Hematopoietic multipotent progenitor cell treated with erythropoietin and hydrocortisone succinate and interleukin-3 and kit ligand, for 15 days (in vitro differentiated cells): ENCODE measurements around the gene FAM117A.
A peak's percentile ranks its signal among the peaks of the same experiment; 100 is the strongest.

Experiments
- DNase-seq: peaks from one replicate; pipeline ENCODE4 v3.0.0-alpha.2; 2015; ENCODE audit warnings: low spot score

The FAM117A gene

DNA sequence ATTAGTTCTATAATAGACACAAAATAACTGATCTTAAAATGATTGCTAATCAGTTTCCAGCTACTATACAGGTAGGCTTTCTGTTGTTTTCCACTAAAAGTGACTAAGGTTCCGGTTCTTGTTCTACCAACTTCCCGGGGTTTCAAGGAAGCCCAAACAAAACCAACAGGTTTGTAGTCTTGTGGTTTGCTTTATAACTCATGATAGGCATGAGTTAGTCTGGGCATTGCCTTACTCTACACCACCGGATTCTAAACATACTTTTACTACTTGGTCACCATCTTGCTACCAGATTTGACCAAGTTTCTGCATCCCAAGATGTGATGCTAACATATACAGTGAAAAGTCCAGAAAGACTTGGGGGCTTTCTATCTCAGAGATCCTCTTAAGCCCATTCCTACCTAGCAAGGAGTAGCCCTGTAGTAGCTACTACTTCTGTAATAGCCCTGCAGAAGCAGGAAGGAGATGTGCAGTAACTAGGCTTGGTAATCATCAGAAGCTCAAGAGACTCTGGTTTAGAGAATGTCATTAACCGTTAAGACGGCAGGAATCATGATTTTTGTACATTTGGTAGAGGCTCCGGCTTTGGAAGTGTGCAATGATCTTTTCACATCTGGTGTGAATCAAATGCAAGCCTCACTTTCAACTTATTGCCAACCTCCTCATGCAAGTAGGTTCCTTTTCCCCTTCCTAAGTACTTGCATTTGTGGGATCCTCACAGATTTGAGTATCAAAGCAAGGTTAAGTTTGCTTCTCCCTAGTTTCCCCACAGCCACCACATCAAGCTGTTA is 1.6 kb downstream of the FAM117A start:
- no peak for DNase-seq

DNA sequence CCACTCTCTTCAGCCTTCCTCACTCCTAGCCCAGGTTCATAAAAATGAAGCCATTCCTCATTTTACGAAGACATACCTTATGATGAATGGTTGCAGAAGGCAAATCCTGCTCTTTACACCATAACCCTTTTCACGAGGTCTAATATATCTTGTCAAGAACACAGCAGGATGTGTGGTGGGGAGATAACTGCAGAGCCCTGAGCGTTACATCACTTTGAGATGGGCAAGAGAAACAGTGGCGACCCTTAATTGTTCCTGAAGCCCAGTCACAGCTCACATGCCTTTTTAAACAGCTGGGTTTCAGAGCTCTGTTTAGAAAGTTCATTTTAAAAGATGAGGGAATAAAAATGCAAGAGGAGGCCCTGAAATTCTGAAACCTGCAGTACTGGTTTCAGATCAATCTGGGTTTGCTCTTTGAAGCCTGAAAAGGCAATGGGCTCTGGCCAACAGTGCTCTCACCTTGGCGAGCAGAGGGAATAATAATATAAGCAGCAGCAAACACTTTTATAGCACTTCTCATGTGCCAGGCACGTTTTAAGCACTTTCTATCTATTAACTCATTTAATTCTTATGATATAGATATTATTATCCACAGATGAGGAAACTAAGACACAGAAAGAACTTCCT is 2.9 kb downstream of the FAM117A start:
- peak; percentile 62 for DNase-seq

DNA sequence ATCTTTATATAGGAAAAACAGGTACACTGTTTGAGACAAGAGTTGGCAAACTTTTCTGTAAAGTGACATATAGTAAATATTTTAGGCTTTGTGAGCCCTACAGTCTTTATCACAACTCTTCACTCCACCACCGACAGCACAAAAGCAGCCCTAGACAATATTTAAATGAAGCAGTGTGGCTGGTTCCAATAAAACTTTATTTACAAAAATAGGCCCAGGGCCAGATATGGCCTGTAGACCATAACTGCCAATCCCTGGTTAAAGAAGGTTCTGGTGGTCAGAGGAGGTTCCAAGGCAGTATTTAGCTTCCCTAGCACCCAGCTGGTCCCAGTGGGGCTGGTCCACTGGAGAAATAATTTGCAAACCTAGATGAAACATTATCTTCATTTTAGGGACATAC is 3.6 kb downstream of the FAM117A start:
- DNase-seq: no peak

DNA sequence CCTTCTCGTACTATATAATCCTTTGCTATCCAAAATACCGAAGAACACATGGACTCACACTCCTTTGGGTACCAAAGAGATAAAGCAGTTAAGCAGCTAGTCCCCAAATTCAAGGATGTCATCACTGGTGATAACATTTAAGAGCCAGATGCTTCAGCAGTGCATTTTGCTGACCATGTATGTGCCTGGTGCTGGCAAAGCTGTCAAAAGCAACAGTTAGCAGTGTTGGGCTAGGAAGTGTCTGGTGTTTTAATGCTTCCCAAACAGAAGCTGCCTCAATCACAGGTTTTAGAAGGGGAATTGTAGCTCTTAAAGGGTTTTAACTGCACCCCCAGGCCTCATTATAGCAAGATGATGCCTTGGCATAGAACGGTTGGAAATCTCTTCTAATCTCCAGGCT is 4.7 kb downstream of the FAM117A start:
- DNase-seq: no peak

DNA sequence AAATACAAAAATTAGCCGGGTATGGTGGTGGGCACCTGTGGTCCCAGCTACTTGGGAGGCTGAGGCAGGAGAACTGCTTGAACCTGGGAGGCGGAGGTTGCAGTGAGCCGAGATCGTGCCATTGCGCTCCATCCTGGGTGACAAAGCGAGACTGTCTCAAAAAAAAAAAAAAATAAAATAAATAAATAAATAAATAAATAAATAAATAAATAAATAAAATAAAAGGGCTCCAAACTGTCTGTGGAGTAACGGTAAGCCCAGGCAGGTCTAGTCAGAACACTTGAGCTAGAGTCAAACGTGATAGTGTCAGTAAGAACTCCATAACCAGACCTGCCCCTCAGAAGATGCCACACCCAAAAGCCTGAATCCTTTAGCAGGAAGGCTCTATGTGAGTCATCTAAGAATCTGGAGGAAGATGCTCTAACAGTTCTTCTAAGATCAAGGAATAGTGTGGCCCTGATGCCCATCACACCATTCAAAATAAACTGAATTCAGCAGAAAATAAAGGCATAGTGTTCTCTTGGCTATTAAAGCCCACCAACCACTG is 5.4 kb downstream of the FAM117A start:
- DNase-seq: peak; percentile 70

DNA sequence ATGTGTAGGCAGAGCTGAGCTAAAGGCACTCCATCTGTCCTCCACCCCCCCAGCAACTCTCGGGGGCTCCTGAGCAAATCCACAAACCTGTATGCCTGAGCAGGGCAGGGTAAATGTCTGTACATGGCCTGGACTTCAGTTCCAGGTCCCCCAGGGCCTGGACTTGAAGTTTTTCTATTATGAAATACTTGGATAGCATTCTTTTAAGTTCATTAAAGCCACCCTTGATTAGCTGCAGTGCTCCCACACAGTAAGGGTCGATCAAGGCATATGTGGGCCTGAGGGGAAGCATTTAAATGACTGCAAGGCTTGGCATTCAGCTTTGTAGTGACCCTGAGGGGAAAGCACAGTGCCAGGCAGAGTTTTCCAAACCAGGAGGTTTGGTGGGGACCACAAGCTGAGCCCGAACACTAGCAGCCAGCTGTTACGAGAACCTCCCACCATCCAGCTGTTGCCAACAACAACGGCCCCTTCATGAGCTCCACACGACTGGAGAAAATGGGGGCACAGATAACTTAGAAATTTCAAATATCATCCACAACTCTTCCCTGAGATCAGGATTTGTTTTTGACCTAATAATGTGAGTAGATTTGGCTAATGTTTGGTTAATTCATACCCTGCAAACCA is 6.7 kb downstream of the FAM117A start:
- no peak for DNase-seq

DNA sequence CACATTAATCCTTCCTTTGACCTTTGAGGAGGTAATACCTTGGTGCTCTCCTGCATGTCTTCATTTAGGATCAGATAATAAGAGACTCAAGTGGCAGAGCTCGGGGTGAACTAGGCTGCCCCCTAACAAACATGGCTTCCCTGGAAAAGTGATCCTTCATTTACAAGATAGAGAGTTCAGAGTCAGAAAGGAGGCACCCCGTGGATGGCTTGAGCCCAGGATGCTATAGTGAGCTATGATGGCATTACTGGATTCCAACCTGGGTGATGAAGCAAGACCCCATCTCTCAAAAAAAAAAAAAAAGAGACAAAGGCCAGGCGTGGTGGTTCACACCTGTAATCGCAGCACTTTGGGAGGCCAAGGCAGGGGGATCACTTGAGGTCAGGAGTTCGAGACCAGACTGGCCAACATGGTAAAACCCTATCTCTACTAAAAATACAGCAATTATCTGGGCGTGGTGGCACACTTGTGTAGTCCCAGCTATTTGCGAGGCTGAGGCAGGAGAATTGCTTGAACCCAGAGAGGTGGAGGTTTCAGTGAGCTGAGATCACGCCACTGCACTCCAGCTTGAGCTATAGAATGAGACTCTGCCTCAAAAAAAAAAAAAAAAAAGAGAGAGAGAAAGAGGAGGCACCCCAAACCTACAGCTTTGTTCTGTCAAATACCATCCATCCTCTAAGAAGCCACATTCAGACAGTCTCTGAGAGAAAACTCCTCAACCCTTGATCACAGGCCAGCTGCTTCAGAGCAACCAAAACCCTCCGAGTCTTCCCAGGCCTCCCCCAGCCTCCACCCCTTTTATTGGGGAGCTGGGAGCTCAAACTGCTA is 7.4 kb downstream of the FAM117A start:
- DNase-seq: no peak

DNA sequence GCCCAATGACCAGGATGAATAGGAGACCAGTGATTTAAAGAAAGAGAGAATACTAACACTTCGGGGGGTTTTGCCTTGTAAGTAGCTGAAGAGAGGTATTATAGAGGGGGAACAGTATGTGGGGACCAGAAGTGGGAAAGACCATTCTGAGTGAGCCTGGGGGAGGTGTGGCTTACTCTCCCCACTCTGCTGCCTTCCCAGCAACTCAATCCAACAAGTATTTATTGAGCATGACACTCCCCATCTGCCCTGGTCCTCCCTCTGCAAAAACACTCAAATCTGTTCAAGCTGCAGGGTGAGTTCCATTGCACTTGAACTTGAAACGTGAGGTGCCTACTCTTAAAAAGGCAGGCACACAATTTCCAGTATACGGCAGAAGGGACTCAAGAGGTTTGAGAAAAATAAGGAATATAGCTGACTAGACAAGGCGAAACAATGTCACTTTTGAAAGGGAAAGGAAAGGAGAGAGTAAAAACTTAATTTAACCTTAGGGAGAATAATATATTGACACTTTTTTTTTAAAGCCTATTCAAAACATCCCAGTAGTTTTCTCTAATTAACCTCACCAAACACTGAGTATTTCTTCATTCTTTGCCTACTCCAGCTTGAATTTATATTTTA is 8.2 kb downstream of the FAM117A start:
- DNase-seq: no peak

DNA sequence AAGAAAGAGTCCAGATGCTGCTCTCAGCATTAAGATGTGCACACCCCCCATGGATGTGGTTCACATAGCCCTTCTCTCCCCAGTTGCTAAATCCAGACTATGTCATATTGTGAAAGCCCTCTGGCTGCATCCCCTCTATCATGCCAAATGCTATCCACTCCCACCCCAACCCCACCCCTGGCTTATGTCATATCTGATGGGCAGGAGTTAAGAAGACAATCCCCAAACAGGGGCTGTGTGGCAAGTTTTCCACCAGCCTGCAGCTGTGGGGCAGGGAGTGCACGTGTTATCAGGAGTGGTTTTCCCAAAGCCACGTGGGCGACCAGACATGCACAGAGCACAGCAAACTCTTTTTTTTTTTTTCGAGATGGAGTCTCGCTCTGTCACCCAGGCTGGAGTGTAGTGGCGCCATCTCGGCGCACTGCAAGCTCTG is 10.0 kb downstream of the FAM117A start:
- peak; percentile 32 for DNase-seq

DNA sequence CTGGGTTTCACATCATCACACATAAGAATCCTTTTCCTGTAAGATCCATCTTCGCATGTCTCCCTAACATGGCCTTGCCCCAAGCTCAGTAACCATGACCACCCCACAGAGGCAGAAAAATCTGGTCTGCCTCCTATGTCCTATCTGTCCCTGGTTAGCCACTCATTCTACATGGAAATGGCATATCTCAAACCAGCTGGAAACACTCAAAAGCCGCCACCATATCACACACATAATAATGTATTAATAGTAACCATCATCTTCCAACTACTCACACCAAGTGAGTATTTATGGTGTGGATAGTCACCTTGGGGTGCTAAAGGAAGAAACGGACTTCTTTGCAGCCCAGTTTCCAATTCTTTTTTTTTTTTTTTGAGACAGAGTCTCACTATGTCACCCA is 11.4 kb downstream of the FAM117A start:
- DNase-seq: no peak

DNA sequence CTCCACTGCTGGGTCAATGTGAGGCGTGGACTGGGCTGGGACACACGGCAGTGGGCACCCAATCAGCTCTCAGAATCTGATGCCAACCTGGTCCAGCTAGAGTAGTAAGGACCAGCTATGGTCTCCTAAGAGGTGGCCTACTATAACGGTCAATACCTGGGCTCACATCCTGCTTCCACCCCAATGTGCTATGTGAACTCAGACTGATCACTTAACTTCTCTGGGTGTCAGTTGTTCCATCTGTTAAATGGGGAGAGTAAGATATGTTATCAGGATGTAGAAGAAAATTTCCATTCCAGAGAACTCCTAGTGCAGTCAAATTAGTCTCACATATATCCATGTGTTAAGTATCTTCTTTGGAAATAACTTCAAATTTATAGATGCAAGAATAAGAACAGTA is 14.2 kb downstream of the FAM117A start:
- DNase-seq: no peak

DNA sequence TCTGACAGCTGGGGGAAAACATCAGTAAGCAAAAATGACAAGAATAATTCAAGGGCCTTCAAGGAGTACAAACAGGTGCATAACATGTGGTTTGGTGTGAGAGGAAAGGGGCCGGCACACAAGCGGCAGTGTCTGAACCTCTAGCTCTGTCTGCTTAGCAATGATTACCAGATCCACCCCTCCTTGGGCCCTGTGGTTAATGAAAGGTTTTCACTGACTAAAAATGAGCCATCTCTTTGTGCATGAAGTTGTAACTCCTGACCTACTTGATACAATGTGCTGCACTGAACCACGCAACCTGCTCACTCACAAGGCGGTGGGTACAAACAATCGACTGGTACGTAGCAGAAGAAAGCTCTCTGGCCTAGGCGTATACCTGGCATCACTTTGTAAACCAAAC is 15.1 kb downstream of the FAM117A start:
- peak; percentile 18 for DNase-seq

DNA sequence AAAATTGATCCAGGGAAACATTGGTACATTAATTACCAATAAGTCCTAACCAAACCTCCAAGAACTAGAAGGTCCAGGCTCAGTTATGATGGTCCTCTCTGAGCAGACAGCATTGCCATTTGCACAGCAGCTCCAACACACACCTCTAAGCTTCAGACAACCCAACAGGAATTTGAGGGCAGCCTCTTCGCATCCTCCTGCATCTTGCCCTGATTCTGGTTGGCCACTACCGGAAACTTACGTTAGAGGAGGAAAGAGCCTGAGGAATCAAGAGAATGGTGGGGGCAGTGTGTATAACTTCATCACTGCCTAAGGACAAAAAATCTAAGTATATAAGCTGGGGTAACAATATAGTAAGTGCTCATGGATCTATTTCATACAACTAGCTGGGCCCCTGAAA is 15.7 kb downstream of the FAM117A start:
- no peak for DNase-seq

DNA sequence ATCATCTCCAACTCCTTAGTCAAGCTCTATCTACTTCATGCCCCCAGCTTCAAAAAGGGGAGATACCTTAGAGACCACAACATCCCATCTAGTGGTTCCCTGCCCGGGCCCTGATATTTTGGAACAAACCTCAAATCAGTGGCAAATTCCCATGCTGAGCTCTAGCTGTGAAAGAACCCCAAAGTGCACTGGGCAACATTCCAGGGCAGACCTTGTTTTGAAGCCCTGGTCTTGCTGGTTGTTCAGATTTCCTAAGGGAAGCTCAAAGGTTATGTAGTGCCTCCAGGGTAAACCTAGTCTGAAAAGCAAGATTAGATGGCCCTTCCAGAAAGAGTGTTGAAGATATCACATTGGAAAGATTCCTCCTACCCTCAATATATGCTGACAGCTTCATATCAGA is 16.3 kb downstream of the FAM117A start:
- no peak for DNase-seq

DNA sequence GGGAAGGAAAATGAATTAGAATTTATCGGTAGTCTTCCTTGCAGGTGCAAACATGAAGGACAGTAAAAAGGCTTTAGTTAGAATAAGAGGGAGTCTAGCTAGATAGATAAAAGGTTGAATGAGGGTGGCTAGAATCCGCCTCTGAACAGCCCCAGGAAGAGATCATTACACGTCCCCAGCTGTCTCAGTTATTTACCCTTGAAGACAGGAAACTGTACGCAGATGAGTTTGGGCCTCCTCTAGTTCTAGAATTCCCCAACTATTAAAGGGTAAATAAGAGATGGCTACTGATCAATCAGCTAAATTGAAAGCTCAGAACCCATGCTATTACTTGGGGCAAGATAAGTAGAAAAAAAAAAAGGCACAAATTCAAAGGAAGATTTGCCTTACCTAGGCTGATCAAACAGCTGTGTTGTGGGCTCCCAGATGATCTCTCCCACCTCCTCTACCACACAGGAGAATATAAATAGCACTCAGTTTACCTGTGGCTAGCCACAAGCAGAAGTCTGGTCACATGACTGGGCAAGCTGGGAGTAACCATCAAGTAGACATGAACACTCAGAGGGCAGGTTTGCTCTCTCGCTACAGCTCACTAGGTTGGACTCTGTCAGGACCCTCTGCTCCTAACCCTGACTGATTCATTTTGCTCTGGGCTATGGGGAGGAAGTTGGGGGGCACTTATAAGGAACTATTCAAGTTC is 17.0 kb downstream of the FAM117A start:
- DNase-seq: no peak

DNA sequence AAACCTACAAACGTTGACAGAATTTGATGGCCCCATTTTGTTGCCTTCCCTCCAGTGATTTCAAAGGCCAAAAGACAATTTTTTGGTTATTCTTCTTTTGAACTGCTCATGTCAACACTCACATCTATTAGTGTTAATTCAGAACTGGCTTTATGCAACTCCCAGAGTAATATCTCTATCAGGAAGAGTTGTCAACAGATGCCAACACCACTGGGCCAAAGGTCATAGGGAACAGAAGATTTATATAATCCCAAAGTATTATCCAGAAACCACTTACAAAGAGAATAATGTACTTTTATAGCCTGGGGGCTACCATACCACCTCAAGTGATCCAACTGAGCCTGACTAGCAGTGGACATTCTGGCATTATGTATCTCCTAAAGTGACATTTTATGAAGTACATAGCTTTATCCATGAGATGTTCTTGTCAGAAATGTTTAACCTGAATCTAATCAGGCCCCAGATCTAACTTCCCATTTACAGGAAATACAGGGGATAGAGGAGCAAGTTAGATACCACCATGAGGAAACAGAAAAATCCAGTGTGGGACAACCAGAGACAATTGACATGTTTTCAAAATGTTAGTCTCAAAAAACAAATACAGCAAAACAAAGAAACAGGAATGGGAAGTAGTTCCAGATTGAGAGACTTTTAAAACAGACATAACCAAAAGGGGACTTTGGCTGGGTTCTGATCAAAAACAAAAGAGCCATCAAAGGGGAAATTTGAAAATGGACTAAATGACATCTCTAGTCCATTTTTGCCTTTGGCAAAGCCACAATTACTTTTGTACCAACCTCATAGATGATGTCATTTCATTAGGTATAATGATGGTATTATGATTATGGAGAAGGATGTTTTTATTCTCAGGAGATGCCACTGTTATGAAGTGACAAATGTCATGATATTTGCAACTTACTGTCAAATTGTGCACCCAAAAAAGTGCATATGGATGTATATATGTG is 18.5 kb downstream of the FAM117A start:
- no peak for DNase-seq

DNA sequence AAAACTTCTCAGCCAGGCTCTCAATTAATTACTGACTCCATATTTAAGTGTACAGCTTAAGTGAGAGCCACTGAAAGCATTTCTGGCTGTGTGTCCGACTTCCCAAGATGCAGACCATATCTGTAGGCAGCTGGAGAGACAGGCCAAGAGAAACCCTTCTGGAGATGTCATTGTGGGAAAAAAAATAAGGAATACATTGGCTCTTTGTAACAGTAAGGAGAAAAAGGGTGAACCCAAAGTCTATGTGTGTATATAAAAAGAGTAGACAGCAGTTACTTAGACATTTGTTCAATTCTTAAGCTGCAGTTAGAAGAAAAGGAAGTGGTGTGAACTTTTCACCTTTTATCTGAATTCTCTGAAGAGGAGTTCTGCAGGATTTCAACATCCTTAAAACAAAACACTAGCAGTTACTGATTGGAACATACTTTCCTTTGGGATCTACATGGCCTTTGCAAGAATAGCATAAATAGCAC is 21.7 kb downstream of the FAM117A start:
- DNase-seq: no peak

DNA sequence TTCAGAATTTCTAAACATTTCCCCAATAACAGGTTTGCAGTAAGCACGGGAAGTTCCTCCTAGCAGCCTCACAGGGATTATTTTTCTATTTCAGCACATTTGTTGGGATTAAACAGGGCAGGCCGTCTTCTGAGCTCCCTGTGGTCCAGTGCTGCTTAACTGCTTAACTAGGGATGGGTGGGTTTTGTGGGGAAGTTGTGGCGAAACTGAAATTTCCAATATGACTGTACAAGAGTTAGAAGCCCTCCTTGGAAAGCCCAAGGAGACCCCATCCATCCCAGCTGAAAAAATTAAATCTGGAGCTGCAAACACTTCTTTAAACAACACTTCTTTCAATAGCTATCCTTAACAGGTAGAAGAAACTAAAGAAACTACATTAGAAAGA is 22.2 kb downstream of the FAM117A start:
- no peak for DNase-seq

DNA sequence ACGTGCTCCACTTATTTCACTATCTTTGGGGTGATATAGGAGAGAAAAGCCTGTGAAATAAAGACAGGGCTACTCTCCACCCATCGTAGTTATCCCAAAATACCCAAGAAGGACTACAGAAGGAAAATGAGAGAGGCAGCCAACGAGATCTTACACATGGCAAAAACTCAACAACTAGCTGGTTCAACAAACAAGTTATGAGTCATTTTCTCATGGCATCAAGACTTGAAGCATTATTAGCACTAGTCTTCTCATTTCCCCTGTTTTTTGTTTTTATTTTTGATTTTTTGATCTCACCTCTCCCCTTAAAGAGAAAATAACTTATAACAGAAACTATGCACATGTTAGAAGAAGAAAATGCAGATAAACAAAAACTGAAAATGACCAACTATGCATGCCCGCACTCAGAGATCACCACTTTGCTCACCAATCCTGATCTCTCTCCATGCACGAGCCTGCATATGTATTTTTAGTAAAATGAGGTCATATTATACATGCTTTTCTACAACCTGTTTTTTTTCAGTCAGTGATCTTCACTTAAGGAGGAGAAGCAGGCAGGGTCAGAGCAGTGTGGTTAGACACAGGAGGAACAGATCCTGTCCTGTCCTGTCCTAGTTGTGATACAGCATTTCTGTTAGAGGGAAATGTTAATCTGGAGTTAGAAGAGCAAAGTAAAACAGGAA is 22.8 kb downstream of the FAM117A start:
- peak; percentile 62 for DNase-seq
